Measurements from ENCODE around the gene SND1.

DNA sequence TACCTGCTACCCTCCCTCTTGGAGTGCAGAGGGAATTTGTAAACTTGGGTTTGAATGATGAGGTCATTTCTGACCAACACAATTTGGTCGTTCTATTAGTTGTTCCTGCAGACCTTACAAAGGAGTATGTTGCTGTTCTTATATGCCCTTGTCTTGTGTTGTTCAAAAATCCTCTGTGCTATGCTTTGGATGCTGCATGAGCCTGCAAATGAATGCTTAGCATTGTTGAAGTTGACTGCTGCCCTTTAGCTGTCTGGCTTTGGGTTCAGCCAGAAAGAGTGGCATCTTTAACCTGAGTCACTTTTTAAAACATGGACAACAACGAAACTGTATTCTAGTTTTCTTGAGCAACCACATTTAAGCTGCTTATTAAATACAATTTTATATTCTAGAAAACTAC lies 80.3 kb downstream of the SND1 start:
- TF ChIP-seq POLR2A (IDR thresholded peaks at IDR 0.05; ENCODE audit: low read depth, low read length) (no peak), POLR2AphosphoS5 (IDR thresholded peaks at IDR 0.05; ENCODE audit: low read depth, low read length) (no peak)

Measured in GM12892 (cell line).